Measurements from ENCODE around the gene PDE9A. TPM values are rescaled to one million over a fixed set of nuclear protein-coding genes. Genes with fewer than 3 reads are reported as not detected.

Gene PDE9A
- total RNA-seq, 1 experiment from 2014 or later: 44.8 TPM

DNA sequence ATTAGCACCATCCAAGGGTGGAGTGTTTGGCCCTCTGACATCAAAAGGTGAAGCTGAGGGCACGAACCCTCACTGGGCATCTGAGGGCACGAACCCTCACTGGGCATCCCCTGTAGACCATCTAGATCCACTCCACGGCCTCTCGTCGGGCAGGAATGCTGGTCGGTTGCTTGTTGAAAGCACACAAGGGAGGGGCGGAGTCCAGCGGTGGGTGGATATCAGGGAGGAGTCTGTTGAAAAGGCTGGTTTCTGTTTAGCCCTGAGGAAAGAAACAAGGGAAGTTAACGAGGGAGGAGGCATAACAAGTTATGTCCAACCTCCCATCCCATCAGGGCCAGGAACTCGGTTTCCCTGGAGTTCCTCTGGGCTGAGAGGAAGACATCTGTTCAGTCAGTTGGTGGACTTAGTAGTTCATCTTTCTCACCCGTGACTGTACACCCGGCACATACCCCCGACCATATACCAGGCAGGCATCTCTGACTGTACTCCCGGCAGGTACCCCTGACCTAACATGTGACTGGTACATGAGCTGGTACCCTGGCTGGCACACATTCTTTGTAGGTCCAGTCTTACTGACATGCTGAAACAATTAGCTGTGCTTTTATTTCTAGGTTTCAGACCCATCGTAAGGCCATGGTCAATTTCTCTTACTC, 32.1 kb upstream of the PDE9A start (continued):
- TF ChIP-seq FOXK1 (CRISPR knock-in tag; IDR thresholded peaks at IDR 0.05): no peak
- TF ChIP-seq, protein P1, sequence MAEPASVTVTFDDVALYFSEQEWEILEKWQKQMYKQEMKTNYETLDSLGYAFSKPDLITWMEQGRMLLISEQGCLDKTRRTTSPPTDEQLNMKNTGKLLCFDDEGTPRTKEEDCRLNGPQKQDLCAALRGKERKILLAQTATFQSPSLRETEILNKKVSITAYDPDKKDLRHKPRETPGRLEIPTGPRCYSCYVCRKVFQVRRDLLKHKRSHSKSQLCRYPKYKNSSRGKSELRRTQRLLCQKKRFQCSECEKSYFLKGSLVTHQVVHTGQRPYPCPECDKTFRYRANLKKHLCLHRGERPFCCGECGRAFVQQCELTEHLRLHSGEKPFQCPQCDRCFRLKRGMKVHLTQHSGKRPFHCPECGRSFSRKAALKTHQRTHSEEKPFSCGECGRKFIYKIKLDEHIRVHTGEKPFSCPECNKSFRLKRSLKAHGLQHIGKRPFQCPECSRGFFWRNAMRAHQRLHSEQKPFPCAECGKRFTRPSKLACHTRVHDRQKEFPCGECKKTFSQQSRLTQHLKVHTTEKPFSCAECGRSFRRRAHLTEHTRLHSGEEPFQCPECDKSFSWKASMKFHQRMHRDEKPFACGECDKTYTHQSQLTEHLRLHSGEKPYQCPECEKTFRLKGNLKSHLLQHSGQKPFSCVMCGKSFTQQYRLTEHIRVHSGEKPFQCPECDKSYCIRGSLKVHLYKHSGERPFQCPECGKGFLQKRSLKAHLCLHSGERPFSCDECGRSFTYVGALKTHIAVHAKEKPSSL (CRISPR knock-in tag; conservative IDR thresholded peaks at IDR 0.05): no peak

DNA sequence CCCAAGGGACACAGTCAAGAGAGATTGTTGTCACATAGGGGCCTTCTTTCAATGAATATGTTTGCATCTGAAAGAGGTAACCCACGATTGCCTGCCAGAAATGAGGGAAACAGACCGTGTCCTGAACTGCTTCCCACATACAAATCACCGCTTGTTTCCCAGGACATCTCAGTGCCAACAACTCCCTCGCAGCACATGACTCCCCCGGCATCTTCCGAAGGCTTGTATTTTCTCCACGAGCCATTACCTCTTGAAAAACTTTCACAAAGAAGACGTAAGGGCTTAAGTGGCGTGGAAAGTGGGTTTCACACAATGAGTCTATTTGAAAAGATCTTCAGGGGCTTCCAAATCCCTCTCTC, 31.6 kb upstream of the PDE9A start:
- no peak for ATAC-seq
- peaks cover 7% of the 10 kb centered on the region for H3K27me3 Mint-ChIP-seq (ENCODE audit: low read depth)
- DNase-seq (ENCODE audit: low spot score): no peak
- CTCF ChIA-PET: no interaction called here
- TF ChIP-seq NFATC4 (CRISPR knock-in tag; IDR thresholded peaks at IDR 0.05): no peak
- TF ChIP-seq ZNF671 (CRISPR knock-in tag; IDR thresholded peaks at IDR 0.05): no peak
- no peak for TF ChIP-seq ZNF219 (CRISPR knock-in tag; IDR thresholded peaks at IDR 0.05; ENCODE audit: borderline replicate concordance)
- no peak for TF ChIP-seq FOXP1 (CRISPR knock-in tag; IDR thresholded peaks at IDR 0.05; ENCODE audit: borderline replicate concordance)
- TF ChIP-seq, protein P2, sequence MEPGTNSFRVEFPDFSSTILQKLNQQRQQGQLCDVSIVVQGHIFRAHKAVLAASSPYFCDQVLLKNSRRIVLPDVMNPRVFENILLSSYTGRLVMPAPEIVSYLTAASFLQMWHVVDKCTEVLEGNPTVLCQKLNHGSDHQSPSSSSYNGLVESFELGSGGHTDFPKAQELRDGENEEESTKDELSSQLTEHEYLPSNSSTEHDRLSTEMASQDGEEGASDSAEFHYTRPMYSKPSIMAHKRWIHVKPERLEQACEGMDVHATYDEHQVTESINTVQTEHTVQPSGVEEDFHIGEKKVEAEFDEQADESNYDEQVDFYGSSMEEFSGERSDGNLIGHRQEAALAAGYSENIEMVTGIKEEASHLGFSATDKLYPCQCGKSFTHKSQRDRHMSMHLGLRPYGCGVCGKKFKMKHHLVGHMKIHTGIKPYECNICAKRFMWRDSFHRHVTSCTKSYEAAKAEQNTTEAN (CRISPR knock-in tag; IDR thresholded peaks at IDR 0.05): no peak
- TF ChIP-seq, protein P3, sequence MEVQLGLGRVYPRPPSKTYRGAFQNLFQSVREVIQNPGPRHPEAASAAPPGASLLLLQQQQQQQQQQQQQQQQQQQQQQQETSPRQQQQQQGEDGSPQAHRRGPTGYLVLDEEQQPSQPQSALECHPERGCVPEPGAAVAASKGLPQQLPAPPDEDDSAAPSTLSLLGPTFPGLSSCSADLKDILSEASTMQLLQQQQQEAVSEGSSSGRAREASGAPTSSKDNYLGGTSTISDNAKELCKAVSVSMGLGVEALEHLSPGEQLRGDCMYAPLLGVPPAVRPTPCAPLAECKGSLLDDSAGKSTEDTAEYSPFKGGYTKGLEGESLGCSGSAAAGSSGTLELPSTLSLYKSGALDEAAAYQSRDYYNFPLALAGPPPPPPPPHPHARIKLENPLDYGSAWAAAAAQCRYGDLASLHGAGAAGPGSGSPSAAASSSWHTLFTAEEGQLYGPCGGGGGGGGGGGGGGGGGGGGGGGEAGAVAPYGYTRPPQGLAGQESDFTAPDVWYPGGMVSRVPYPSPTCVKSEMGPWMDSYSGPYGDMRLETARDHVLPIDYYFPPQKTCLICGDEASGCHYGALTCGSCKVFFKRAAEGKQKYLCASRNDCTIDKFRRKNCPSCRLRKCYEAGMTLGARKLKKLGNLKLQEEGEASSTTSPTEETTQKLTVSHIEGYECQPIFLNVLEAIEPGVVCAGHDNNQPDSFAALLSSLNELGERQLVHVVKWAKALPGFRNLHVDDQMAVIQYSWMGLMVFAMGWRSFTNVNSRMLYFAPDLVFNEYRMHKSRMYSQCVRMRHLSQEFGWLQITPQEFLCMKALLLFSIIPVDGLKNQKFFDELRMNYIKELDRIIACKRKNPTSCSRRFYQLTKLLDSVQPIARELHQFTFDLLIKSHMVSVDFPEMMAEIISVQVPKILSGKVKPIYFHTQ (CRISPR knock-in tag; IDR thresholded peaks at IDR 0.05): no peak
- no peak for TF ChIP-seq ZBTB21 (CRISPR knock-in tag; IDR thresholded peaks at IDR 0.05; ENCODE audit: borderline replicate concordance)
- H3K4me3 Mint-ChIP-seq: no peak overlapping the region
- H3K4me1 Mint-ChIP-seq: peaks cover 17% of the 10 kb centered on the region
- POLR2A ChIA-PET: no interaction called here
- H3K27ac Mint-ChIP-seq: no peak overlapping the region
- H3K9me3 Mint-ChIP-seq: peaks cover 4% of the 10 kb centered on the region
- no peaks in the 10 kb centered on the region for H3K36me3 Mint-ChIP-seq

DNA sequence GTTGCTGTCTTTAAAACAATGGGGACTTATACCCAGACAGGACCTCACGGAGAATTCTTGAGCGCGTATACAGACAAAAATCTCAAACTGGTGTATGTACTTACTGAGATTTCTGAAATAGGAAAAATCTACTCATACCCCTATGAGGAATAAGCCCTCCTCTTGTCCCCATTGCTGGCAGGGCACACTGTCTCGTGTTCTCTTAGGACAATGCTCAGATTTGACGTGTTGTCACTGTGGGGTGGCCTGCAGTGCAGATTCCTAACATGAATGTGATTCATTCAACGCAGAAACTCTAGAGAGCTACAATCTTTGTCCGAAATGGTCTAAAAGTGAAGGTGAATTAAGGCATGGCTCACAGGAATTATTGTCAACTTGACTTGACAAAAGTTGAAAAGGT, 31.1 kb upstream of the PDE9A start:
- ChIA-PET CTCF (no interaction called here), POLR2A (no interaction called here)
- Mint-ChIP-seq H3K27ac (no peak overlapping the region), H3K4me1 (peaks cover 17% of the 10 kb centered on the region), H3K9me3 (peaks cover 4% of the 10 kb centered on the region), H3K4me3 (no peak overlapping the region), H3K27me3 (ENCODE audit: low read depth) (peaks cover 7% of the 10 kb centered on the region), H3K36me3 (no peaks in the 10 kb centered on the region)
- TF ChIP-seq IRF2 (CRISPR knock-in tag; IDR thresholded peaks at IDR 0.05; ENCODE audit: borderline replicate concordance, low read depth) (no peak), NFE2L1 (CRISPR knock-in tag; IDR thresholded peaks at IDR 0.05) (no peak), ELF4 (CRISPR knock-in tag; IDR thresholded peaks at IDR 0.05; ENCODE audit: low read depth) (no peak), ZNF416 (CRISPR knock-in tag; IDR thresholded peaks at IDR 0.05) (no peak), GRHL2 (CRISPR knock-in tag; IDR thresholded peaks at IDR 0.05; ENCODE audit: insufficient replicate concordance, severe bottlenecking) (no peak), JAZF1 (CRISPR knock-in tag; IDR thresholded peaks at IDR 0.05) (no peak), FOXP1 (CRISPR knock-in tag; IDR thresholded peaks at IDR 0.05; ENCODE audit: borderline replicate concordance) (no peak), ZNF263 (CRISPR knock-in tag; IDR thresholded peaks at IDR 0.05; ENCODE audit: low read depth) (no peak)
- TF ChIP-seq, protein P4, sequence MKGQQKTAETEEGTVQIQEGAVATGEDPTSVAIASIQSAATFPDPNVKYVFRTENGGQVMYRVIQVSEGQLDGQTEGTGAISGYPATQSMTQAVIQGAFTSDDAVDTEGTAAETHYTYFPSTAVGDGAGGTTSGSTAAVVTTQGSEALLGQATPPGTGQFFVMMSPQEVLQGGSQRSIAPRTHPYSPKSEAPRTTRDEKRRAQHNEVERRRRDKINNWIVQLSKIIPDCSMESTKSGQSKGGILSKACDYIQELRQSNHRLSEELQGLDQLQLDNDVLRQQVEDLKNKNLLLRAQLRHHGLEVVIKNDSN (CRISPR knock-in tag; IDR thresholded peaks at IDR 0.05): no peak
- TF ChIP-seq, protein P5, sequence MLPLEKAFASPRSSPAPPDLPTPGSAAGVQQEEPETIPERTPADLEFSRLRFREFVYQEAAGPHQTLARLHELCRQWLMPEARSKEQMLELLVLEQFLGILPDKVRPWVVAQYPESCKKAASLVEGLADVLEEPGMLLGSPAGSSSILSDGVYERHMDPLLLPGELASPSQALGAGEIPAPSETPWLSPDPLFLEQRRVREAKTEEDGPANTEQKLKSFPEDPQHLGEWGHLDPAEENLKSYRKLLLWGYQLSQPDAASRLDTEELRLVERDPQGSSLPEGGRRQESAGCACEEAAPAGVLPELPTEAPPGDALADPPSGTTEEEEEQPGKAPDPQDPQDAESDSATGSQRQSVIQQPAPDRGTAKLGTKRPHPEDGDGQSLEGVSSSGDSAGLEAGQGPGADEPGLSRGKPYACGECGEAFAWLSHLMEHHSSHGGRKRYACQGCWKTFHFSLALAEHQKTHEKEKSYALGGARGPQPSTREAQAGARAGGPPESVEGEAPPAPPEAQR (CRISPR knock-in tag; IDR thresholded peaks at IDR 0.05): no peak
- TF ChIP-seq, protein P6, sequence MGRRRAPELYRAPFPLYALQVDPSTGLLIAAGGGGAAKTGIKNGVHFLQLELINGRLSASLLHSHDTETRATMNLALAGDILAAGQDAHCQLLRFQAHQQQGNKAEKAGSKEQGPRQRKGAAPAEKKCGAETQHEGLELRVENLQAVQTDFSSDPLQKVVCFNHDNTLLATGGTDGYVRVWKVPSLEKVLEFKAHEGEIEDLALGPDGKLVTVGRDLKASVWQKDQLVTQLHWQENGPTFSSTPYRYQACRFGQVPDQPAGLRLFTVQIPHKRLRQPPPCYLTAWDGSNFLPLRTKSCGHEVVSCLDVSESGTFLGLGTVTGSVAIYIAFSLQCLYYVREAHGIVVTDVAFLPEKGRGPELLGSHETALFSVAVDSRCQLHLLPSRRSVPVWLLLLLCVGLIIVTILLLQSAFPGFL (CRISPR knock-in tag; IDR thresholded peaks at IDR 0.05; ENCODE audit: borderline replicate concordance): no peak
- no peak for ATAC-seq
- DNase-seq (ENCODE audit: low spot score): no peak

All from WTC11 (cell line).